GM10847 (cell line): ENCODE results near the gene CDKN2B-AS1.
A peak's percentile ranks its signal among the peaks of the same experiment; 100 is the strongest.

Experiments used
- POLR2A ChIP-seq: IDR thresholded peaks from 2 replicates; pipeline ENCODE4 v1.6.1; 2011; ENCODE audit not compliant: insufficient read length; ENCODE audit errors: extremely low read depth

Gene CDKN2B-AS1

DNA sequence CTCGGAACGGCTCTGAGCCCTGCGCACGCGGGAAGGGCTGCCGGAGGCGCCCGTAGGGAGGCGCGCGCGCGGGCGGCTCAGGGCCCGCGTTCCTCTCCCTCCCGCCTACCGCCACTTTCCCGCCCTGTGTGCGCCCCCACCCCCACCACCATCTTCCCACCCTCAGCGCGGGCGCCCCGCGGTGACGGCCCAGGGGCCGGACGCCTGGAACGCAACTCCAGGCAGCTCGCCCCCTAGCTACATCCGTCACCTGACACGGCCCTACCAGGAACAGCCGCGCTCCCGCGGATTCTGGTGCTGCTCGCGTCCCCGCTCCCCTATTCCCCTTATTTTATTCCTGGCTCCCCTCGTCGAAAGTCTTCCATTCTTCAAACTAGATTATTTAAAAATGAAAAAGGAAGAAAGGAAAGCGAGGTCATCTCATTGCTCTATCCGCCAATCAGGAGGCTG is at the start of gene CDKN2B-AS1:
Gene CDKN2B-AS1 (plus strand): TSS at position 236 of the 450 bp plus-strand sequence.
- peak; percentile 9 for TF ChIP-seq POLR2A

DNA sequence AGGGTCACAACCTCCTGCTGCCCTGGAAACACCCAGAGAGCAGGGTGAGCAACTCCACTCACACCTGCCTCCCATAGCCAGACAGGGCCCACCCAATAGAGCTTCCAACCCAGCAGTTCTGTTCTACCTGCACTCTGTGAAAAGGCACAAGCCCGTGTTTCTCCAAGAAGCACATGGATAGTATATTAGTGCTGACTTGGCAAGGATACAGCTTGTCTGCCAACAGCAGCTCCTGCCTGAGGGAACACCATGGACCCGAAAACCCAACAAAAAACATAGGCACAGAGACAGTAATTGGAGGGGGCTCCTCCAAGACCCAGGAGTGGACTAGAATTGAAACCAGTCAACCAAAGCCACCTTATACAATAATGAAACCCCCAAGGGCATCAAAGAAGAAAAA is 49.0 kb upstream of the CDKN2B-AS1 start:
- TF ChIP-seq POLR2A, result no peak

DNA sequence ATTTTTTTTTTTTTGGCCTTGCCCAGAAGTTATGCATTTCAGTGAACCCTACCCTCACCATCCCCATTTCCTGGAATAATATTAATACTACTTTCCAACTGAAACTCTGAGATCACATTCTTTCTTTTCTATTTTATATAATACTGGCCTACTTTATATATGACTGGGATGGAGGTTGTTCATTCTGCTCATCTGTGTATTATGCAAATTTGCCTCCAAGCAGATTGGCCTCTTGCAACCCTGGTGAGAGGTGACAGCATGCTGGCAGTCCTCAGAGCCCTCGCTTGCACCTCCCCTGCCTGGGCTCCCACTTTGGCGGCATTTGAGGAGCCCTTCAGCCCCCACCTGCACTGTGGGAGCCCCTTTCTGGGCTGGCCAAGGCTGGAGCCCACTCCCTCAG is 35.8 kb upstream of the CDKN2B-AS1 start:
- no peak for TF ChIP-seq POLR2A

DNA sequence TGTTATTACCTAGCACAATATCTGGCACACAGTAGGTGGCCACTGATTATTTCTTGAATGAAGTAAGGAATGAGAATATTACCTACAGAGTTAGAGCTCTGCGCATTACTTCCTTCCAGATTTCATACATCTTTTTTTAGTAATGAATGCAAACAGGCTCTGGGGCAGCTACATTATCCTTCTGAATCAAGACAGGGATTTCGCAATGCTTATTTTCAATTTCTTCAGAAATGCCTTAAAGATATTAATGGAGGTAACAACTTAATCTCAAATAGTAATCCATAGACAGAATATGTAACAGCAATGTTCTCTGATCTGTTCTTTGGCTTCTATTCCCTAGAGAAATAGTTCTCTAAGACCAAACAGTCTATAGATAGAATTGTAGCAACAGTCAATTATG is 33.0 kb upstream of the CDKN2B-AS1 start:
- TF ChIP-seq POLR2A, result no peak

DNA sequence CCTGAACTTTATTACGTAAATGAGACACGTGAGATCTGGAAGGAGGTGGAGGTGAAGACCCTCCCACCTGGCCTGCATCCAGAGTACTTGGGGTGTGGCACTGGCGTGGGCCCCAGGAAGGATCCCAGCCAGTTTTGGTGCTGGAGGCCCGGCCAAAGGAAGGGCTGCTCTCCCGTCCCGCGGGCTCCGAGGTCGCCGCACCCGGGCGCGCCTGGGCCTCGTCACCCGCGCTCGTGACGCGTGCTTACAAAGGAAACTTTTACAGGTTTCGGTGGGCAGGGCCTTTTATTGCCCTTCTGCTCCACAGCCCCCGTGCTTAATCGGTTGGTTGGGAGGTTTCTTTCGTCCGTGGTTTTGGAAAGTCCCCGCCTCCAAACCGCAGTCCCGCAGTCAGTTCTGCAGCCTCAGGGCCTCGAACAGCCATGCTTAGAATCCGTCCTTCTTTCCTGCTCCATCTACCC is 29.6 kb upstream of the CDKN2B-AS1 start:
- TF ChIP-seq POLR2A, result no peak

DNA sequence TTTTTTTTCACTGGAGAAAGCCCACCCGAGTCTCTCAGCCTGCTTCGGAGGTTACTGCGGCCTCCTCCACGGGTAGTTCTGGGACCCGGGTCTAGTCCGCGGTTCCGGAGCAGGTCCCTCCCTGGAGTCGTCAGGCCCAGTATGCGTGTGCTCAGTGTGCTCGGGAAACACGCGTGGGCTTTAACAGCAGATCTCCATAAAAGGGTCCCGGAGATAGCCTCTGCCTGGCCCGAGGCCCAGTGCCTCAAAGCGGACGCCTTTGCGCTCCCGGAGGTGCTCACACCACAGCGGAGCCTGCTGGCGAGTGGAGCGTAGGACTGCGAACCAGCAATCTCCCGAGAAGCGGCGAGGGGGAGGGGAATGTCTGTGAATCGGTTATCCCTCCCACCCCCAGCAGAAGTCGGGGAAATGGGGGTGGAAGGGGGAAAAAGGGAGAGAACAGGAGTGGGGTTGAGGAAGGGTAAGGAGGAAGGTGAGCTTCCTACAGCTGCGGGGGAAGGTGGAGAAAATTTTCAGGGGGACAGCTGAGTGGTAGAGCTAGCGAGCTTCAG is 29.1 kb upstream of the CDKN2B-AS1 start:
- no peak for TF ChIP-seq POLR2A

DNA sequence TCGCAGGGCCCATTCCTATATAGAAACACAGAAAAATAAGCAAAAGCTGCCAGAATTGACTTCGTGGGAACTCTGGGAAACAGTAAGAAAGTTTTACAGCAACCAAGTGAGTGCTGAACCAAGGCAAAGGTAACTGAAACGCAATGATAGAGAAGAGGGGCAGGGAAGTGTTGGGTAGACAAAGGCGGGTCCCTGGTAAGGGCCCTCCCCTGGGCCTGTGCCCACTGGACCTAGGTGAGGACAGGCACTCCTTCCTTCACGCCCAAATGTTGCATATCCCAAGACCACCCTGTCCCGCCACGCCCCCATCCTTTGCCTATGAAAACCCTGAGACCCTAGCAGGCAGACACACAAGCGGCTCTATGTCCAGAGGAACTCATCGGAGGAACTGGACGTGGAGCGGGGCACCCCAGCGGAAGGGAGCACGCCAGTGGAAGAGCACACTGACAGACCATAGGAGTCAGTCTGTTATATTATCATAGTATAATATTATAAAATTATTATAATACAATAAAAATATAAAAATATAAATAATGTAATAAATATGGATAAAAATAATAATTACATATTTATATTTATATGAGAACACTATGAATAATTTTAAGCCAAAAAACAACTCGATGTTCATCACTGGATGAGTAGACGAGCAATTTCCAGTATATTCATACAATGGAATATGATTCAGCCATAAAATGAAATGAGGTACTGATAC is 28.3 kb upstream of the CDKN2B-AS1 start:
- no peak for TF ChIP-seq POLR2A

DNA sequence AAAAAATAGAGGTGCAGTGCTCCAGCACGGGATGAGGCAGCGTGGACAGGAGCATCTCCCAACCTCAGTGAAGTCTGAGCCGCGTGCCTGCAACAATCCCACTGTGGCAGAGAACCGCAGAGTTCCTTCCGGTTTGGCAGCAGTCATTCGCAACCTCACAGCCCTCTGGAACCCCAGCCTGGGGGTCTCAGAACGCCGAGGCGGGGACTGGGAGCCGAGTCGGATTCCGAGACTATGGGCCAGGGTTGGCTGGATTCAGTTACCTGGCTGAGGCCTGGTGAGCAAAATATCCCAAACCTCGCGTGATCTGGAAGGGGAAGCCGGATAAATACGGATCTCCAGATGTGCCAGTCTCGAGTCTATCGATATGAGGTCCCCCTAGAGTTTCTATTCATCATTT is 27.4 kb upstream of the CDKN2B-AS1 start:
- no peak for TF ChIP-seq POLR2A

DNA sequence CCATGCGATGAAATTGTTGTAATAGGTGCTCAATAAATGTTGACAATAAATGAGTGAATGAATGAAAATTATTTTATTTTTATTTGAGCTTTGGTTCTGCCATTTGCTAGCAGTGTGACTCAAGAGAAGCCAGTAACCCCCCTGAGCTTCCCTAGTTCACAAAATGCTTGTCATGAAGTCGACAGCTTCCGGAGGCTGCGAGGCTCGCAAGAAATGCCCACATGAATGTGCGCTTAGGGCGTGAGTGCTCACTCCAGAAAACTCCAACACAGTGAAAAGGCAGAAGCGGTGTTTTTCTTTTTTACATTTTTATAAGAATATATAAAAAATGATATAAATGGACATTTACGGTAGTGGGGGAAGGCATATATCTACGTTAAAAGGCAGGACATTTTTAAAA is 26.9 kb upstream of the CDKN2B-AS1 start:
- TF ChIP-seq POLR2A, result no peak

DNA sequence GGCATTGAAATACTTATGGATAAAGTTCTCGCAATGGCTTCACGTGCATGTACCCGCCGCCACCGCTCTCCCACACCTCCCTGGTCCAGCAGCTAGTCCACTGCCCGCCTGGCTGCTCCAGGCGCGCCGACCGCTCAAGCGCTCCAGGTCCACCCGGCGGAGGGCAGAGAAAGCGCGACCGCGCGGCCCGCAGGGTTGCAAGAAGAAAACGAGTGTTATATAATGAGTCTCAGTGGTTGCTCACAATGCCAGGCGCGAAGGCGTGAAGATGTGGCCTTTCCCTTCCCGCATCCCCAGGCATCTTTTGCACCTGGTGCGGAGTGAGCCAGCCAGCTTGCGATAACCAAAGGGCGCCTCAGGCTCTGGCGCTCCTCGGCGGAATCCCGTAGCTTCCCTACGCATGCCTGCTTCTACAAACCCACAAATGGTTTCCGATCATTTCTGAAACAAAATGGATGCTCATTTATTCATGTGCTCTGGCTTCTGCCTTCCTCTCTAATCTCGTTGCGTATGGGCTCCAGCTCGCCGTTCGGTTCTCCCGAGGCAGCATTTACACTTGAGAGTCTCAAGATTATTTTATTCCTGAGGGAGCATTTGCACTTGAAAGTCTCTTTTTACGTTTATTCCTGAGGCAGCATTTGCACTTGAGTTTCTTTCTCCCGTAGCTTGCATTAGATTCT is 26.1 kb upstream of the CDKN2B-AS1 start:
- TF ChIP-seq POLR2A, result no peak

DNA sequence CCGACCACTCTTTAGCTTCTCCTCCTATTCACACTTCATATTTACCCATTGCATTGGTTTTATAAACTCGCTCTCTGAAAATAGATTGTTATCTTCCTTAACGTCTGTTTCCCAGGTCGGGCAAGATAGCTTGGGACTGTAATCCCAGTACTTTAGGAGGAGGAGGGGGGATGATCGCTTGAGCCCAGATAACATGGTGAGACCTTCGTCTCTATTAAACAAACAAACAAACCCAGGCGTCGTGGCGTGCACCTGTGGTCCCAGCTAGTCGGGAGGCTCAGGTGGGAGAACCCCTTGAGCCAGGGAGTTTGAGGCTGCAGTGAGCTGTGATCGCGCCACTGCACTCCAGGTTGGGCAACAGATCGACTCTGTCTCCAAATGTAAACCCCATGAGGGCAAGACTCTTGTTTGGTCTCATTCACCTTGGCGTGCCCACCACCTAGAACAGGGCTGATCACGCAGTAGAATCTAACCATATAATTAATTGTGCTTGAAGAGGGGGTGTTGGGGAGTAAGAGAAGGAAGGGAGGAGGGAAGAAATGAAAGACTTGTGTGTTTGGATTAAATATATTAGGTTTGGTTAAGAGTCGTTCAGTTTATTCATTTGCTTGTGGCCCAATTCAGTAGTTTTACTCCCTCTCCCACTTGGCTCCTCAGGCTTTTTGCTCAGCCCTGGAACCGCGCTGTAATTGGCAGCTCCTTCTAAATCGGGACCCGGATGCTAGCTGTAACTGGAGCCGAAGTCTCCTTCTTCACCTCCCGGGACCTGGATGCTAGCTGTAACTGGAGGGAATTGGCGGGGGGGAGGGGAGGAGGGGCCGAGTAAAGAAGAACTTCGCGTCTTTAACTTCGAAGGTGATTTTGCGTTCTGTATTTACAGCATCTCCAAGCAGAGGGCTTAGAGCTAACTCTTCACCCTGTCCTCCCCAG is 25.3 kb upstream of the CDKN2B-AS1 start:
- no peak for TF ChIP-seq POLR2A

DNA sequence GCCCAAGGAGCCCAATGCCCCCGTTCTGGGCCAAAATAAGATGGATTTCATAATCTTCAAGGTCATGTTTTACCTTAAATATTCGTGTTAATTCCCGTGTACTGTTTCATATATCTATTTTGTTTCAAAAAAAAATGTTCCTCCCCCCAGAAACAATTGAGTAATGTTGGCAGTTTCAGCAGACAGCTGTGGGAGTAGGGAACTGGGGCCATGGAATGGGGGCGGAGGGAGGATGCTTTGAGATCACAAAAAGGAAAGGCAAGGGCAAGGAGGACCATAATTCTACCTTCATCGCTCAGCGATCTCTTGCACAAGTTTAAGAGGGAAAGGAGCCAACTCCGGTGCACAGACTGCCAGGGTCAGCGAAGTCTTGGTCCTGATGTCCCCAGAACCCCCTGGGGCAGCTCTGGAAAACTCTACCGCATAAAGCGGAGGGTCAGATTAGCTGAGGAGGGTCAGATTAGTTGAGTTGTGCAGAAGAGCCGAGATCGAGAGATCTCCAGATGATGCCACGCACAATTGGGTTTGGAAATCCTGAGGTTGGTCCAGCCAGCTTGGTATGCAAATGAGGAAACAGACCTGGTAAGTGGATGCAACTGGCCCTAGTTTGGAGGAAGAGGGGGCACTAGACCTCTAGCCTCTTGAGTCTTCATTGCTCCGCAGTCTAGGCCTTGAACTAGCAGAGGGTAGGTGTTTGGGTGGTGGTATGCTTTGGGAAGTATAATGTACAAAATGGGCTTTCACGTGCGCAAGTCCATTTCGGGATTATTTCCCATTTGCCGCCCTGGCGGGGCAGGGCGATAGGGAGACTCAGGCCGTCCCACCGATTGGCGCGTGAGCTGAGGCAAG is 24.4 kb upstream of the CDKN2B-AS1 start:
- TF ChIP-seq POLR2A, result no peak

DNA sequence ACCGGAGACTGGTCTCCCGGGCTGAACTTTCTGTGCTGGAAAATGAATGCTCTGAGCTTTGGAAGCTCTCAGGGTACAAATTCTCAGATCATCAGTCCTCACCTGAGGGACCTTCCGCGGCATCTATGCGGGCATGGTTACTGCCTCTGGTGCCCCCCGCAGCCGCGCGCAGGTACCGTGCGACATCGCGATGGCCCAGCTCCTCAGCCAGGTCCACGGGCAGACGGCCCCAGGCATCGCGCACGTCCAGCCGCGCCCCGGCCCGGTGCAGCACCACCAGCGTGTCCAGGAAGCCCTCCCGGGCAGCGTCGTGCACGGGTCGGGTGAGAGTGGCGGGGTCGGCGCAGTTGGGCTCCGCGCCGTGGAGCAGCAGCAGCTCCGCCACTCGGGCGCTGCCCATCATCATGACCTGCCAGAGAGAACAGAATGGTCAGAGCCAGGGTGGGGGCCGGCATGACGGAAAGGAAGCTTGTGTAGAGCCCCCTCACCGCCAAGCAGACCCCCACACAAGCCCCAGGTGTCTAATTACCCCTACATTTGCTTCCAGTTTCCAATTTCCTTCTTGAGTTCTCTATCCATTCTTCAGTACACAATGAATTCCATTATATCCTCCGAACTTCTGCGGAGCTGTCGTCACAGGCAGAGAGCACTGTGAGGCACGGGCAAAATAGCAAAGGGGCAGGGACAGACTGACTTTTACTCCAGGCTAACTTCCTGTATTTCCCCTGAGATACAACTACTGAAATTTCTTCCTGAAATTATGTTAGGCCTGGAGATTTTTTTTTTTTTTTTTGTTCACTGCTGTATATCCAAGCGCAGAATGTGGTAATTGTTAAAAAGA is 23.6 kb upstream of the CDKN2B-AS1 start:
- TF ChIP-seq POLR2A, result no peak

DNA sequence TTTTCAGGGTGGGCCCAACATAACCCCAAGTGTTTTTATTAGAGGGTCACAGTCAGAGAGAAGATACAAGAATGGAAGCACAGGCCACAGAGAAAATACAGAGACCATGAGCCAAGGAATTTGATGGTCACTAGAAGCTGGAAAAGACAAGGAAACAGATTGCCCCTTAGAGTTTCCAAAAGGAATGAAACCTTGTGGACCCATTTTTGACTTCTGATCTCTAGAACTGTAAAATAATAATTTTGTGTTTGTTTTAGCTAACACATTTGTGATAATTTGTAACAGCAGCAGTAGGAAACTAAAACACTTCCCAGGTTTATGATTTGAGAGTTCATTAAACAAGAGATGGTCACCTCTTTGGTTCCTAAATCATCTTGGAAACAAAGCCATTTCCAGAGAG is 22.2 kb upstream of the CDKN2B-AS1 start:
- no peak for TF ChIP-seq POLR2A

DNA sequence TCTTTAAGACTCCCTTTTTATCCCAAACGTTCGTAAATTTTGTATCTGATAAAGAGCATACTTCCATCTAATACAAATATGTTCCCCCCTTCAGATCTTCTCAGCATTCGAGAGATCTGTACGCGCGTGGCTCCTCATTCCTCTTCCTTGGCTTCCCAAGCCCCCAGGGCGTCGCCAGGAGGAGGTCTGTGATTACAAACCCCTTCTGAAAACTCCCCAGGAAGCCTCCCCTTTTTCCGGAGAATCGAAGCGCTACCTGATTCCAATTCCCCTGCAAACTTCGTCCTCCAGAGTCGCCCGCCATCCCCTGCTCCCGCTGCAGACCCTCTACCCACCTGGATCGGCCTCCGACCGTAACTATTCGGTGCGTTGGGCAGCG is 20.3 kb upstream of the CDKN2B-AS1 start:
- TF ChIP-seq POLR2A, result no peak
